ENCODE measurements around the gene WSCD2.
A peak's percentile ranks its signal among the peaks of the same experiment; 100 is the strongest.

GRCh38 chr12:108193917-108194316 lies 64.8 kb downstream of the WSCD2 start:
- TF ChIP-seq CTCF (IDR thresholded peaks at IDR 0.05) (peak; percentile 44 to 58 (median 51)), POLR2A (IDR thresholded peaks at IDR 0.05) (no peak)

All from body of pancreas (tissue), 4 donors.